CD14-positive monocyte (primary cell): Measurements from ENCODE around the gene RPL31. TPM values are rescaled to one million over a fixed set of nuclear protein-coding genes. Genes with fewer than 3 reads are reported as not detected.

Experiments
- DNase-seq, 3 donors: peaks; one replicate each; pipeline ENCODE4 v3.0.0-alpha.2; 2011 to 2022
- H2AFZ ChIP-seq: 2 replicates; pipeline ENCODE4 v1.6.0; 2012; ENCODE audit warnings: mild to moderate bottlenecking, low read depth, low read length, inconsistent platforms; ENCODE audit not compliant: insufficient read depth, poor library complexity, severe bottlenecking
- H3K27ac ChIP-seq, 2 donors: 1 replicate in 1 of 2; 2 replicates in 1 of 2; pipeline ENCODE4 v1.5.1; 2012 to 2013; ENCODE audit warnings: low read length in 2 of 2, control low read depth in 1 of 2, inconsistent platforms in 1 of 2, low read depth in 1 of 2, mild to moderate bottlenecking in 1 of 2
- H3K27me3 ChIP-seq, 2 donors: one replicate each; pipeline versions ENCODE4 v1.6.0 to v1.6.1; 2011 to 2013; ENCODE audit warnings: low read length in 2 of 2; ENCODE audit not compliant: control insufficient read depth in 2 of 2, insufficient read depth in 2 of 2
- H3K36me3 ChIP-seq, 2 donors: replicated peaks in 1 of 2; 1 replicate in 1 of 2; 2 replicates in 1 of 2; pipeline versions ENCODE4 v1.5.1 to v1.6.1; 2012 to 2013; ENCODE audit warnings: low read length in 2 of 2, control low read depth in 1 of 2, inconsistent platforms in 1 of 2, mild to moderate bottlenecking in 1 of 2; ENCODE audit not compliant: insufficient read depth in 2 of 2, control insufficient read depth in 1 of 2
- H3K4me1 ChIP-seq, 2 donors: 1 replicate in 1 of 2; 2 replicates in 1 of 2; pipeline versions ENCODE4 v1.5.1 to v1.6.1; 2012 to 2013; ENCODE audit warnings: low read length in 2 of 2, control low read depth in 1 of 2, inconsistent platforms in 1 of 2, mild to moderate bottlenecking in 1 of 2, moderate library complexity in 1 of 2; ENCODE audit not compliant: insufficient read depth in 2 of 2, control insufficient read depth in 1 of 2
- H3K4me2 ChIP-seq: replicated peaks from 2 replicates; pipeline ENCODE3; 2012; ENCODE audit warnings: low read length, moderate library complexity, mild to moderate bottlenecking; ENCODE audit not compliant: poor library complexity, severe bottlenecking; ENCODE audit errors: extremely low read depth
- H3K4me3 ChIP-seq, 3 experiments: fragments of 200-600 bp in 1 of 3; sonication (generic) in 1 of 3; replicated peaks in 1 of 3; 1 replicate in 2 of 3; 2 replicates in 1 of 3; pipeline ENCODE4 v1.5.1; 2011 to 2013; ENCODE audit warnings: low read length in 3 of 3, mild to moderate bottlenecking in 3 of 3, control low read depth in 2 of 3, low read depth in 2 of 3, inconsistent platforms in 1 of 3, moderate library complexity in 1 of 3
- H3K79me2 ChIP-seq: 2 replicates; pipeline ENCODE4 v1.6.0; 2012; ENCODE audit warnings: mild to moderate bottlenecking, control low read depth, inconsistent platforms, low read length, moderate library complexity; ENCODE audit not compliant: insufficient read depth
- H3K9ac ChIP-seq: 2 replicates; pipeline ENCODE4 v1.6.0; 2017; ENCODE audit warnings: low read length, mild to moderate bottlenecking; ENCODE audit not compliant: insufficient read depth, poor library complexity, severe bottlenecking
- H3K9me3 ChIP-seq, 2 donors: replicated peaks in 1 of 2; 1 replicate in 1 of 2; 2 replicates in 1 of 2; pipeline versions ENCODE4 v1.5.1 to v1.6.1; 2012 to 2013; ENCODE audit warnings: low read length in 2 of 2, control low read depth in 1 of 2; ENCODE audit not compliant: control insufficient read depth in 1 of 2, insufficient read depth in 1 of 2
- H4K20me1 ChIP-seq: 2 replicates; pipeline ENCODE4 v1.6.0; 2012; ENCODE audit warnings: mild to moderate bottlenecking, low read length, control low read depth, moderate library complexity; ENCODE audit not compliant: insufficient read depth
- H3K27ac Mint-ChIP-seq, 7 donors: one replicate each; pipeline ENCODE4 v1.8.0; 2020; ENCODE audit warnings: mild to moderate bottlenecking in 7 of 7, mixed read lengths in 7 of 7, moderate library complexity in 6 of 7, inconsistent platforms in 2 of 7
- H3K27me3 Mint-ChIP-seq, 3 donors: one replicate each; pipeline ENCODE4 v1.8.0; 2021 to 2022; ENCODE audit warnings: low read depth in 3 of 3, mild to moderate bottlenecking in 3 of 3, mixed read lengths in 3 of 3, moderate library complexity in 3 of 3, inconsistent platforms in 1 of 3
- H3K36me3 Mint-ChIP-seq, 2 donors: one replicate each; pipeline ENCODE4 v1.8.0; 2020; ENCODE audit warnings: mixed read lengths in 2 of 2, inconsistent platforms in 1 of 2, mild to moderate bottlenecking in 1 of 2
- H3K4me1 Mint-ChIP-seq: one replicate; pipeline ENCODE4 v1.8.0; 2020; ENCODE audit warnings: mild to moderate bottlenecking, mixed read lengths
- H3K4me3 Mint-ChIP-seq, 2 donors: one replicate each; pipeline ENCODE4 v1.8.0; 2020; ENCODE audit warnings: mild to moderate bottlenecking in 2 of 2, mixed read lengths in 2 of 2, moderate library complexity in 1 of 2
- H3K9me3 Mint-ChIP-seq, 7 donors: one replicate each; pipeline ENCODE4 v1.8.0; 2020 to 2022; ENCODE audit warnings: mixed read lengths in 7 of 7, mild to moderate bottlenecking in 6 of 7, moderate library complexity in 6 of 7, inconsistent platforms in 2 of 7
- CTCF ChIP-seq: fragments of 200-600 bp; IDR thresholded peaks from one replicate; pipeline ENCODE4 v1.8.0; 2022; ENCODE audit warnings: antibody characterized with exemption, mild to moderate bottlenecking
- WGBS: methylation state at CpG from one replicate; pipeline ENCODE4 v1.1.5; 2013; ENCODE audit warnings: missing lambda C conversion rate; ENCODE audit not compliant: insufficient coverage; 5-methylcytosine and 5-hydroxymethylcytosine counted together
- intact Hi-C, 2 donors: fragments of 100-400 bp; cut with micrococcal nuclease; formaldehyde crosslinking; loops; one replicate each; pipeline versions ENCODE4 v1.15.0 to v1.15.1; 2023
- polyA plus RNA-seq, 3 donors: library from polyadenylated mRNA; depleted of rRNA in 1 of 3; unstranded in 2 of 3; stranded (reverse) in 1 of 3; fragments of 300-500 nt in 2 of 3; fragments of >200 nt in 1 of 3; fragmentation: Illumina TruSeq in 2 of 3; gene quantifications; 1 replicate in 2 of 3; 2 replicates in 1 of 3; pipeline ENCODE4 v1.2.3, GENCODE V29; 2012 to 2021

Gene RPL31
- polyA plus RNA-seq, 3 donors, result 1,537 to 2,299 (median 1,998) TPM

- no peaks in the 10 kb centered on the region for H3K4me1 ChIP-seq
- no peaks in the 10 kb centered on the region for H3K79me2 ChIP-seq
- no peak overlapping the region for H3K9ac ChIP-seq
- H2AFZ ChIP-seq, result no peak overlapping the region
- H3K9me3 ChIP-seq, result no peaks in the 10 kb centered on the region
- WGBS, result 100% methylated on average over 5 of the region's 16 CpGs
- no peak overlapping the region for H3K27ac ChIP-seq
- DNase-seq, result no peak
- Mint-ChIP-seq H3K4me1 (no peaks in the 10 kb centered on the region), H3K4me3 (no peak overlapping the region), H3K9me3 (no peaks in the 10 kb centered on the region), H3K27me3 (peaks cover 0 to 3% (median 0%) of the 10 kb centered on the region in 3 donors), H3K36me3 (peaks cover 60 to 87% of the 10 kb centered on the region in 2 donors), H3K27ac (no peak overlapping the region)
- intact Hi-C loops, result no loop called here
- no peak overlapping the region for H3K4me3 ChIP-seq
- H3K27me3 ChIP-seq, result no peaks in the 10 kb centered on the region
- H4K20me1 ChIP-seq, result peaks cover 18% of the 10 kb centered on the region
- peaks cover 45 to 99% of the 10 kb centered on the region in 2 donors for H3K36me3 ChIP-seq
- TF ChIP-seq CTCF, result no peak
- no peak overlapping the region for H3K4me2 ChIP-seq
These were observed 20.1 kb downstream of the RPL31 start for GRCh38 chr2:101022221-101022620.

DNA sequence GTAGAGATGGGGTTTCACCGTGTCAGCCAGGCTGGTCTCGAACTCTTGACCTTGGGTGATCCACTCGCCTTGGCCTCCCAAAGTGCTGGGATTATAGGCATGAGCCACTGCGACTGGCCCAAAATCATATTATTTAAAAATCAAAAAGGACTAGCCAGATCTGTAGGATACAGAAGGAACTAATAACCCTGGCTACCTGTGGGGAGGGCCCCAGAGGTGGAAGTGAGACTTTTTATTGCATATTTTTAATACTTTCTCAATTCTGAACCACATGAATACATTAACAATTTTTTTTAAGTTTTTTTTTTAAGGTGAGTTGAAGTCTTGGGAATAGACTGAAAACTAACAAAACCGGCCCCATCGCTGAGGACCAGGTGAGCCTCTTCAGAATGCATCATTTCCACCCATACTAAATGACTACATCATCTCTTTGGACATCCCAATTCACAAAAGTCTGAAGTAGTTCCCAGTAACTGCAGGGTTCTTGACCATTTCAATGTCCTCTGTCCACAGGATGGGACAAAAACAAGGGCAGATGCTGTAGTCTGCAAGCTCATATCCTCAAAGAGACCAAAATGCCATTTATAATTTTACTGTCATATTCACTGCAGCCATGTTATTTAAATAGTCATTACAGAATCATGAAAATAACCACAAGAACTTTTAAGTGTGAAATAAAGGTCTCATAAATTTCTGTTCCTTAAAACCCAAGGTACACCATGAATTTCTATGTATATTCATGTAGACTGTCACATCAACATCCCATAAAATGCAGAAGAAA is 21.4 kb downstream of the RPL31 start:
- Histone ChIP-seq H3K36me3 (peaks cover 47 to 99% of the 10 kb centered on the region in 2 donors), H2AFZ (no peak overlapping the region), H3K4me2 (no peak overlapping the region), H3K4me1 (no peaks in the 10 kb centered on the region), H3K79me2 (no peaks in the 10 kb centered on the region), H3K27me3 (no peaks in the 10 kb centered on the region), H3K4me3 (no peak overlapping the region), H3K9me3 (no peaks in the 10 kb centered on the region), H4K20me1 (peaks cover 11% of the 10 kb centered on the region), H3K9ac (no peak overlapping the region), H3K27ac (no peak overlapping the region)
- no peaks in the 10 kb centered on the region for H3K4me1 Mint-ChIP-seq
- peaks cover 61 to 93% of the 10 kb centered on the region in 2 donors for H3K36me3 Mint-ChIP-seq
- DNase-seq, result no peak
- intact Hi-C loops, result no loop called here
- no peak overlapping the region for H3K4me3 Mint-ChIP-seq
- no CpG with 5 or more reads among the region's 6 CpGs for WGBS
- H3K27me3 Mint-ChIP-seq, result peaks cover 0 to 3% (median 2%) of the 10 kb centered on the region in 3 donors
- no peaks in the 10 kb centered on the region for H3K9me3 Mint-ChIP-seq
- H3K27ac Mint-ChIP-seq, result peak overlapping the region in 1 of 7 donors; percentile 36
- no peak for TF ChIP-seq CTCF
